Measurements from ENCODE around the gene WFS1.

The WFS1 gene

DNA sequence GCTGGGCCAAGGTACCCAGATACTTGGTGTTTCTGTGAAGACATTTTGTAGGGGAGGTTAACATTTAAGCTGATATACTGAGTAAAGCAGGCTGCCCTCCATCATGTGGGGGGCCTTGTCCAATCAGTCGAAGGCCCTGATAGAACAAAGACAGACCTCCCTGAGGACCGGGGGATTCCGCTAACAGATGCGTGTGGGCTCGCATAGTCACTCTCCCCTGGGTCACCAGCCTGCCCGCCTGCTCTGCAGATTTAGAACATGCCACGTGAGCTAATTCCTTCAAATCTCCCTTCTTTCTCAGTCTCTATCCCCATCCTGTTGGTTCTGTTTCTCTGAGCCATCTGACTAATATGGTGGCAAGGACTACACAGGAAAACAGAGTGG, 60.7 kb downstream of the WFS1 start:
- Histone ChIP-seq H3K4me1 (ENCODE audit: control insufficient read depth in 1 of 2, insufficient read depth in 2 of 2, low read length in 2 of 2) (peaks cover 0 to 3% of the 10 kb centered on the region in 2 donors), H3K9ac (ENCODE audit: low read depth in 1 of 2, low read length in 2 of 2) (no peak overlapping the region), H3K4me3 (ENCODE audit: low read depth in 1 of 2, low read length in 2 of 2) (no peak overlapping the region), H3K36me3 (ENCODE audit: control insufficient read depth in 1 of 2, insufficient read depth in 2 of 2, low read length in 2 of 2) (no peaks in the 10 kb centered on the region), H3K27me3 (ENCODE audit: control insufficient read depth in 1 of 2, insufficient read depth in 2 of 2, low read length in 2 of 2) (peaks cover 0 to 7% of the 10 kb centered on the region in 2 donors), H3K27ac (ENCODE audit: low read depth, low read length) (no peak overlapping the region), H3K9me3 (ENCODE audit: control insufficient read depth in 1 of 2, low read length in 2 of 2) (peaks cover 4 to 6% of the 10 kb centered on the region in 2 donors)

DNA sequence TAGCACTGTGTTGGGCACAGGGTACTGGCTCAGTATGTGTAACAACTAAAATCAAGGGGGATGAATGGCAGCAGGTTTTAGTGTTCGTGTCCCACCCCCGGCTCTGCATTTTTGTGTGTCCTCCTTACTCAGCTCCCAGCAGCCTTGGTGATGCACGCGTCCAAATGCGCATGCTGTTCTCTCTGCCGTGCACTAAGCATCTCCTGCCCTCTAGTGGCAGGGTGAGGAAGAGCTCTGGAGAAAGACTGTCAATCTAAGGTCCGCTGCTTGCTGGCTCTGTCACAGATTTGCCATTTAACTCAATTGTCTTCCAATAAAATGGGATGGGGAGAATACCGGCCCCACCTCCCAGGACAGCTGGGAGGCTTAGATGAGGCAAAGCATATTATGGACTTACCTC, 61.4 kb downstream of the WFS1 start:
- H3K9me3 ChIP-seq (ENCODE audit: control insufficient read depth in 1 of 2, low read length in 2 of 2): peaks cover 4 to 6% of the 10 kb centered on the region in 2 donors
- no peak overlapping the region for H3K27ac ChIP-seq (ENCODE audit: low read depth, low read length)
- H3K9ac ChIP-seq (ENCODE audit: low read depth in 1 of 2, low read length in 2 of 2): no peak overlapping the region
- peaks cover 0 to 8% of the 10 kb centered on the region in 2 donors for H3K27me3 ChIP-seq (ENCODE audit: control insufficient read depth in 1 of 2, insufficient read depth in 2 of 2, low read length in 2 of 2)
- H3K4me3 ChIP-seq (ENCODE audit: low read depth in 1 of 2, low read length in 2 of 2): no peak overlapping the region
- no peaks in the 10 kb centered on the region for H3K36me3 ChIP-seq (ENCODE audit: control insufficient read depth in 1 of 2, insufficient read depth in 2 of 2, low read length in 2 of 2)
- no peaks in the 10 kb centered on the region for H3K4me1 ChIP-seq (ENCODE audit: control insufficient read depth in 1 of 2, insufficient read depth in 2 of 2, low read length in 2 of 2)

DNA sequence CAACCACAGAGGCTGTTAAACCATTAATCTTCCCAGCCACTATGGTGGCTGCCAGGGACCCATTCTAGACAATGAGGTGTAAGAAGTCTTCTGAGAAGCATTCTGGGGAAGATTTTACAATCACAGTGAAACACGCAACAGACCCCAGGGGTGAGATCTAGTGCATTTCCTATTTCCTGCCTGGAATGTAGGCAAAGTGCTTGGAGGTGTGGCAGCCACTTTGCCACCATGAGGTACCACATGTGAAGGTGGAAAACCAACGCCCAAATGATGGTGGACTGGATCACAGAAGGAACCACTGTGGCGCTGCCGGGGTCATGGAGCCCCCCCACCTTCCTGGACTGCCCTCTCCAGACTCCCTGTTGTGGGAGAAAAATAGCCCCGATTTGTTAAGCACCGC, 61.8 kb downstream of the WFS1 start:
- peaks cover 4 to 6% of the 10 kb centered on the region in 2 donors for H3K9me3 ChIP-seq (ENCODE audit: control insufficient read depth in 1 of 2, low read length in 2 of 2)
- H3K4me3 ChIP-seq (ENCODE audit: low read depth in 1 of 2, low read length in 2 of 2): no peak overlapping the region
- peaks cover 0 to 8% of the 10 kb centered on the region in 2 donors for H3K27me3 ChIP-seq (ENCODE audit: control insufficient read depth in 1 of 2, insufficient read depth in 2 of 2, low read length in 2 of 2)
- H3K27ac ChIP-seq (ENCODE audit: low read depth, low read length): no peak overlapping the region
- no peak overlapping the region for H3K9ac ChIP-seq (ENCODE audit: low read depth in 1 of 2, low read length in 2 of 2)
- no peaks in the 10 kb centered on the region for H3K36me3 ChIP-seq (ENCODE audit: control insufficient read depth in 1 of 2, insufficient read depth in 2 of 2, low read length in 2 of 2)
- no peaks in the 10 kb centered on the region for H3K4me1 ChIP-seq (ENCODE audit: control insufficient read depth in 1 of 2, insufficient read depth in 2 of 2, low read length in 2 of 2)

DNA sequence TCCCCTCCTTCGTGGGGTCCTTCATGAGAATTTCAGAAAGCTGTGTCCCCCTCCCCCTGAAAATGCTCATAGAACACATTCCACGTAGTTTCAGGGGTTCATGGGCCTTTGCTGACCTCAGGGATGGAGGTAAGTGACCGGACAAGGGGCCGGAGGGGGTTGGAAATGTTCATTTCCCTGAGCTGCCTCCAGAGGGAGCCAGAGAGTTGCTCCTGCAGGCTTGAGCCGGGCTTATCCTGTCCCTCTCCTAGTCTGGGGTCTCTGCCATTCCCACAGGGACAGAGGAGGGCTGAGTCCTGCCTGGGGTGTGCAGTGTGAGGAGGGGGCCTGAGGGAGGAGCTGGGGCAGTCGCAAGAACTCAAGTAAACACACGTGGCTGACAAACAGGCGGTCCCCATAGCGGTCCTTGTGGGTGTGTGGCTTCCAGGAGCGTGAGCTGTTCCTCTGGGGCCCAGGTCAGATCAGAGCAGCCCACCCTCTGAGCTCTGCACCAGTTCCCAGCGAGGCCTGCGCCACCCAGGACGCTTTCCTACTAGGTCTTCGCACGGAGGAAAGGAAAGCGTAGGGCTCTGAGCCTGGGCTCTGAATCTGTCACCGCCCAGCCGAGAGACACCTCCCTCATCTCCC, 62.5 kb downstream of the WFS1 start:
- Histone ChIP-seq H3K4me1 (ENCODE audit: control insufficient read depth in 1 of 2, insufficient read depth in 2 of 2, low read length in 2 of 2) (no peaks in the 10 kb centered on the region), H3K9ac (ENCODE audit: low read depth in 1 of 2, low read length in 2 of 2) (no peak overlapping the region), H3K9me3 (ENCODE audit: control insufficient read depth in 1 of 2, low read length in 2 of 2) (peaks cover 4 to 6% of the 10 kb centered on the region in 2 donors), H3K36me3 (ENCODE audit: control insufficient read depth in 1 of 2, insufficient read depth in 2 of 2, low read length in 2 of 2) (no peaks in the 10 kb centered on the region), H3K27ac (ENCODE audit: low read depth, low read length) (no peak overlapping the region), H3K27me3 (ENCODE audit: control insufficient read depth in 1 of 2, insufficient read depth in 2 of 2, low read length in 2 of 2) (peaks cover 0 to 8% of the 10 kb centered on the region in 2 donors), H3K4me3 (ENCODE audit: low read depth in 1 of 2, low read length in 2 of 2) (no peak overlapping the region)

DNA sequence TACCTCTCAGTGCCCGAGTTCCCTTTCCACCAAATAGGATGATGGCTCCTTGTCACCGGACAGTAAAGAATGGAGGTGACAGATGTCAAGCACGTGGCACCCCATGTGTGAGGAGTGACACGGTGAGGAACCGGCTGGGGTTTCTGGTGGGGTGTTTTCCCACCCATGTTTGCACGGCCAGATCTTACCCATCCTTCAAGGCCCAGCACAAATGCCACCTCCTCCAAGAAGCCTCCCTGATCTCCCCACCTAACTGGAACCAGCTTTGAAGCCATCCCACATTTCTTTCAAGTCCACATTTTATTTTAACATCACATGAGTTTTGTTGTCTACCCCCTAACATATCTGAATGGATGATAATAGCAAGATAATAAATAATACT, 63.0 kb downstream of the WFS1 start:
- H3K27me3 ChIP-seq (ENCODE audit: control insufficient read depth in 1 of 2, insufficient read depth in 2 of 2, low read length in 2 of 2): peaks cover 2 to 8% of the 10 kb centered on the region in 2 donors
- no peak overlapping the region for H3K27ac ChIP-seq (ENCODE audit: low read depth, low read length)
- H3K9me3 ChIP-seq (ENCODE audit: control insufficient read depth in 1 of 2, low read length in 2 of 2): peaks cover 4 to 6% of the 10 kb centered on the region in 2 donors
- H3K9ac ChIP-seq (ENCODE audit: low read depth in 1 of 2, low read length in 2 of 2): no peak overlapping the region
- peaks cover 0 to 4% of the 10 kb centered on the region in 2 donors for H3K4me1 ChIP-seq (ENCODE audit: control insufficient read depth in 1 of 2, insufficient read depth in 2 of 2, low read length in 2 of 2)
- no peak overlapping the region for H3K4me3 ChIP-seq (ENCODE audit: low read depth in 1 of 2, low read length in 2 of 2)
- H3K36me3 ChIP-seq (ENCODE audit: control insufficient read depth in 1 of 2, insufficient read depth in 2 of 2, low read length in 2 of 2): no peaks in the 10 kb centered on the region

DNA sequence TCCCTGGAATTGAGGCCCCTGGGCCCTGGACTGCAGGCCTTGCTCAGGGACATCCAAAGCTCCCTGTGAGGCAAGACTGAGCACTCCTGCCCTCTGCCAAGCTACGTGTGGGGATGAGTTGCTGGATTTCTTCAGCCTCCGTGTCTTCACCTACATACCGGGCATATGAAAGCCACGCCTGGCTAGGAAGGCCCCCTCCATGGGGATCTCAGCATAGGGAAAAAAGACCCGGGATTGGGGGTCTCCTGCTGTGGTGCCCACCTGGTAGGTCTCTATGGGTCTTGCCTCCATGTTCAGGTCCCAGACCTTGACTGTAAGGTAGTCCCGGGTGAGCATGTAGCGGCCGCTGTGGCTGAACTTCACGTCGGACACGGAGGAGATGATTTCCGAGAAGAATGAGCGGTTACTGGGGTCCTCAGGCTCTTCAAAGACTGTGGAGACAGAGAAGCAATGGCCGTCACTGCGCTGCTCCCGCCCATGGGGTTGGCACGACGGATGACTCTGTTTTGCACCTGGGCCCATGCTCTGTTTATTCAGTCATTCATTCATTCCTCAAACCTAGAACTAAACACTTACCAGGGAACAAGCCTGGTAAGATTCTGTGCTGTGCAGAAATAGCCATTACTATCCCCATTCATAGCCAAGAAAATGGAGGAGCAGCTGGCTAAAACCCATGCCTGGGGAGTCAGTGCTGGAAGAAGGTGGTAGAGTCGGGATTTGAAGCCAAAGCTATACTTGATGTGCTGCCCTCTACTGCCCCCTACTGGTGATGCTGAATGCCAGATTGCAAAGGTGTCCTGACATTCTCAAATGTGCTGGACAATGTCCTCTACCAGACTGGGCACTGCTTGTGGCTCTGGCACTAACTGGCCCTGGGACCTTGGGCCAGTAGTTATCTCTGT, 63.9 kb downstream of the WFS1 start:
- no peak overlapping the region for H3K27ac ChIP-seq (ENCODE audit: low read depth, low read length)
- peaks cover 0 to 5% of the 10 kb centered on the region in 2 donors for H3K4me1 ChIP-seq (ENCODE audit: control insufficient read depth in 1 of 2, insufficient read depth in 2 of 2, low read length in 2 of 2)
- peaks cover 4 to 6% of the 10 kb centered on the region in 2 donors for H3K9me3 ChIP-seq (ENCODE audit: control insufficient read depth in 1 of 2, low read length in 2 of 2)
- no peak overlapping the region for H3K9ac ChIP-seq (ENCODE audit: low read depth in 1 of 2, low read length in 2 of 2)
- H3K27me3 ChIP-seq (ENCODE audit: control insufficient read depth in 1 of 2, insufficient read depth in 2 of 2, low read length in 2 of 2): peaks cover 10 to 11% of the 10 kb centered on the region in 2 donors
- no peak overlapping the region for H3K4me3 ChIP-seq (ENCODE audit: low read depth in 1 of 2, low read length in 2 of 2)
- H3K36me3 ChIP-seq (ENCODE audit: control insufficient read depth in 1 of 2, insufficient read depth in 2 of 2, low read length in 2 of 2): no peaks in the 10 kb centered on the region

DNA sequence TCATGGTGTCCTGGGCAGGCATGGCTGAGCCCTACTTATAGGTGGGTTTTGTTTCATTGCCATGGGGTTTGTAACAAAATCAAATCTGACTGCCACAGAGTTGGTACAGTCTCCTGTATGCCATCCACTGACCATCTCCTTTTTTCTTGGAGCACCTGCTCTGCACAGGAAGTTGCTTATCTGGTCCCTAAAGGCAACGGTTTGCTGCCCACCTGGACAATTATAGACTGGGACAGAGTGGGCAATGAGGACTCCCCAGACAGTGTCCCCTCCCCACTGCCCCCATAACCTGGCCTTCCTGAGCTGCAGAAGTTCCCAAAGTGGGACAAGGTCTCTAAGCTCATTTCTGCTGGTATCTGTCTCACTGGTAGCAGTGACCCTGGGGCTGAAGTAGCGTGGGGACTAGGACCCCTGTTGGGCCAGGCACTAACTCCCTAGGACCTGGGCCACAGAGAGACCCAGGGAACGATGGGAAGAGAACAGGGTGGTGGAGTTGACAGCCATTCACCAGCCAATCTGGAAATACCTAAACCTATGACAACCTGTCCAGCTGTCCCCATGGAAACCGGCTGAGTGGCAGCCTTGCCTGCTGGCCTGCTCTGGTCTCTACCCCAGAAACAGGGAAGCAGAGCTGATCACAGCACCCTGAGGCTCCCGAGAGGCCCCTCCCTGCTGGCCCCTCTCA, 64.7 kb downstream of the WFS1 start:
- Histone ChIP-seq H3K36me3 (ENCODE audit: control insufficient read depth in 1 of 2, insufficient read depth in 2 of 2, low read length in 2 of 2) (no peaks in the 10 kb centered on the region), H3K9ac (ENCODE audit: low read depth in 1 of 2, low read length in 2 of 2) (no peak overlapping the region), H3K4me3 (ENCODE audit: low read depth in 1 of 2, low read length in 2 of 2) (no peak overlapping the region), H3K27ac (ENCODE audit: low read depth, low read length) (no peak overlapping the region), H3K4me1 (ENCODE audit: control insufficient read depth in 1 of 2, insufficient read depth in 2 of 2, low read length in 2 of 2) (peaks cover 0 to 5% of the 10 kb centered on the region in 2 donors), H3K9me3 (ENCODE audit: control insufficient read depth in 1 of 2, low read length in 2 of 2) (peaks cover 4 to 6% of the 10 kb centered on the region in 2 donors), H3K27me3 (ENCODE audit: control insufficient read depth in 1 of 2, insufficient read depth in 2 of 2, low read length in 2 of 2) (peaks cover 9 to 10% of the 10 kb centered on the region in 2 donors)

DNA sequence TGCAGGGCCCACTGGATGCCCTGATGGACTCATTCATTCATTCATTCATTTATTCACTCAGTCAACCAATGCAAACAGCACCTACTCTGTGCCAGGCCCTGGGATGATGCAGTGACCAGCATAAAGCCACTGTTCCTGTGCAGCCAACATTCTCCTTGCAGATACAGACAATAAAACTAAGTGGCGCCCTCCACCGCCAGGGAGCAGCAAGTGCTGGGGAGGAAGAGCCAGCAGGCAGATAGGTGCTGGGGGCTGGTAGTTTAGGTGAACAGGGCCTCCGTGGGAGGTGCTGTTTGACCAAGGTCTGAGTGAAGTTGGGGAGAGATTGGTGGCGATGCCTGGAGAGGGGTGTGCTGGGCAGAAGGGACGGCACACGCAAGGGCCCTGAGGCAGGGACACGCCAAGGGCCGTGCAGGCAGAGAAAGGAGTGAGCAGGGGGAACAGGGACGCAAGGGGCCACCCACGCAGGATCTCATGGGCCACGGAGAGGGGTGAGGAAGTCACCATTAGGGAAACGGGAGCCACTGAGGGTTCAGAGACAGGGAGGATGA, 65.5 kb downstream of the WFS1 start:
- H3K27me3 ChIP-seq (ENCODE audit: control insufficient read depth in 1 of 2, insufficient read depth in 2 of 2, low read length in 2 of 2): peaks cover 9 to 10% of the 10 kb centered on the region in 2 donors

DNA sequence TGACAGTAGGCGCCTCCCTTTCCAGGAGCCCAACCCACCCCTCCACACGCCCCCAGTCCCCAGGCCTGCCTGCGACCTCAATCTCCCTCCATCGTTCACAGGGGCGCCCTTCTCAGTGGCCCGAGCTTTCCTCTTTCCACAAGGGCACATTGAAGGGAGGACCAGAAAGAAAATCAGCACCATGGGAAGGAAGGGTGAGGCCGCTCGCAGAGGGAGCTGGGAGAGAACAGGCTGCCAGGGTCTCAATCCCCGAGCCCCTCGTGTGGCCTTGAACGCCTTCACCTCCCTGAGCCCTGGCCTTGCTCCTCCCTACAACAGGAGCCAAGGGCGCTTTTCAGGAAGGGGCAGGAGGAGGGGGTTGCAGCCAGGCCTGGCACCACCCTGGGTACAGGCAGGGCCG, 66.5 kb downstream of the WFS1 start:
- Histone ChIP-seq H3K36me3 (ENCODE audit: control insufficient read depth in 1 of 2, insufficient read depth in 2 of 2, low read length in 2 of 2) (no peaks in the 10 kb centered on the region), H3K4me1 (ENCODE audit: control insufficient read depth in 1 of 2, insufficient read depth in 2 of 2, low read length in 2 of 2) (peaks cover 0 to 5% of the 10 kb centered on the region in 2 donors), H3K27me3 (ENCODE audit: control insufficient read depth in 1 of 2, insufficient read depth in 2 of 2, low read length in 2 of 2) (peaks cover 9 to 10% of the 10 kb centered on the region in 2 donors), H3K9me3 (ENCODE audit: control insufficient read depth in 1 of 2, low read length in 2 of 2) (peaks cover 4 to 6% of the 10 kb centered on the region in 2 donors), H3K4me3 (ENCODE audit: low read depth in 1 of 2, low read length in 2 of 2) (no peak overlapping the region), H3K9ac (ENCODE audit: low read depth in 1 of 2, low read length in 2 of 2) (no peak overlapping the region), H3K27ac (ENCODE audit: low read depth, low read length) (no peak overlapping the region)

More for the DNA sequence above, 65.5 kb downstream of the WFS1 start:
- Histone ChIP-seq H3K36me3 (ENCODE audit: control insufficient read depth in 1 of 2, insufficient read depth in 2 of 2, low read length in 2 of 2) (no peaks in the 10 kb centered on the region), H3K4me1 (ENCODE audit: control insufficient read depth in 1 of 2, insufficient read depth in 2 of 2, low read length in 2 of 2) (peaks cover 0 to 5% of the 10 kb centered on the region in 2 donors), H3K4me3 (ENCODE audit: low read depth in 1 of 2, low read length in 2 of 2) (no peak overlapping the region), H3K9ac (ENCODE audit: low read depth in 1 of 2, low read length in 2 of 2) (no peak overlapping the region), H3K27ac (ENCODE audit: low read depth, low read length) (no peak overlapping the region), H3K9me3 (ENCODE audit: control insufficient read depth in 1 of 2, low read length in 2 of 2) (peaks cover 4 to 6% of the 10 kb centered on the region in 2 donors)

Measured in duodenal mucosa (tissue), 2 donors.